GM04504 (cell line): ENCODE data around the gene KCNH1.
"Not testable (repeated sequence)": the region's sequence is repeated elsewhere in the genome, so short reads cannot be mapped to it uniquely, and the experiment has no call there.

ENCODE experiments used
- DNase-seq: peaks from one replicate; pipeline ENCODE4 v3.0.0-alpha.2; 2012; ENCODE audit warnings: low read depth

The KCNH1 gene

DNA sequence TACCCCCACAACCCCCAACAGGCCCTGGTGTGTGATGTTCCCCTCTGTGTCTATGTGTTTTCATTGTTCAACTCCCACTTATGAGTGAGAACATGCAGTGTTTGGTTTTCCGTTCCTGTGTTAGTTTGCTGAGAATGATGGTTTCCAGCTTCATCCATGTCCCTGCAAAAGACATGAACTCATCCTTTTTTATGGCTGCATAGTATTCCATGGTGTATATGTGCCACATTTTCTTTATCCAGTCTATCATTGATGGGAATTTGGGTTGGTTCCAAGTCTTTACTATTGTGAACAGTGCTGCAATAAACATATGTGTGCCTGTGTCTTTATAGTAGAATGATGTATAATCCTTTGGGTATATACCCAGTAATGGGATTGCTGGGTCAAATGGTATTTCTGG, 122.8 kb downstream of the KCNH1 start:
- DNase-seq: not testable (repeated sequence)

DNA sequence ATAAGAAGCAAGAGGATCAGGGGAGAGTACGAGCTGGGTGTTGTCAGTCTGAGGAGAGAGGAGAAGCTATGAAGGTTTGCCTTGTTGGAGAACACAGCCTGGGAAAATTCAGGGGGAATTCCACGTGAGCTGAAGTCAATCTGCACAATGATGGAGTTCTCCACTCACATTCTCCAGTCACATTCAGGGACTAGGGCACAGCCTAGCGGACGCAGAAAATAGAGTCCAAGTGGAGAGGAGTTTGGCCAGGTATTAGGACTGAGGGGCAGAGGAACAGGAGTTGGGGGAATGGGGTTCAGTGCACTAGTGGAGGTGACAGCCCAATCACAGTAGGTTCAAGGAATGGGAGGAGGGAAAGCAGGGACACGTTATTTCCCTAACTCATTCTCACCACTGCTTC, 124.0 kb downstream of the KCNH1 start:
- DNase-seq: no peak

DNA sequence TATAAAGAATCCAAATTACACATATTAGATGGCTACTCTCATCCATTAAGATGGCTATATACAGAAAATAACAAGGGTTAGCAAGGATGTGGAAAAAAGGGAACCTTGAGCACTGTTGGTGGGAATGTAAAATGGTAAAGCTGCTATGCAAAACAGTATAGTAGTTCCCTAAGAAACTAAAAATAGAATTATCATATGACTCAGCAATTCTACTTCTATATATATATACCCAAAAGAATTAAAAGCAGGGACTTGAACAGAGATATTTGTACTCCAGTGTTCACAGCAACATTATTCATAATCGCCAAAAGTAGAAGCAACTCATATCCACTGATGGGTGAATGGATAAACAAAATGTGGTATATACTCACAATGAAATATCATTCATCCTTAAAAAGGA, 126.1 kb downstream of the KCNH1 start:
- no peak for DNase-seq

DNA sequence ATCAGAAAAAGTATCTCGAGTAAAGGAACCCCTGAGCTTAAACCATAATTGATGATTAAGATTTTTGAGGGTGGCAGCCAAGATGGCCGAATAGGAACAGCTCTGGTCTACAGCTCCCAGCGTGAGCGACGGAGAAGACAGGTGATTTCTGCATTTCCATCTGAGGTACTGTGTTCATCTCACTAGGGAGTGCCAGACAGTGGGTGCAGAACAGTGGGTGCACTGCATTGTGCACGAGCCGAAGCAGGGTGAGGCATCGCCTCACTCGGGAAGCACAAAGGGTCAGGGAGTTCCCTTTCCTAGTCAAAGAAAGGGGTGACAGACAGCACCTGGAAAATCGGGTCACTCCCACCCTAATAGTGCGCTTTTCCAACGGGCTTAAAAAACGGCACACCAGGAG, 138.0 kb downstream of the KCNH1 start:
- not testable (repeated sequence) for DNase-seq

DNA sequence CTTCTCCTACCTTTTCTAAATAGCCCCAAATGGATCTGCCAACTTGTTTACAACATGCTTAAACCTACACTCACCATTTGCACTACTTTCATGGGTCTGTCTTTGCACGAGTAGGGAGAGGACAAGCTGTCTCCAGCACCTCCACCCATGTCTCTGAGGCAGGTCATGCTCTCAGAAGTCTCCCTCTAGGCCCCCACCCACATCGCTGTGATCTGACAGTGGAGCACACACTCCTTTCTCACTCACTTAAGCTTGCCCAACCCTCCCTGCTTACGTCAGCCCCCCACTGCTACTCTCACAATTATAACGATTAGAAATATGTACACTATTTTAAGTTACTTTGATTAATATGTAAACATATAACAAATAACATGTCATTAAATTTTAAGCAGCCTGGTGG, 141.1 kb downstream of the KCNH1 start:
- no peak for DNase-seq

DNA sequence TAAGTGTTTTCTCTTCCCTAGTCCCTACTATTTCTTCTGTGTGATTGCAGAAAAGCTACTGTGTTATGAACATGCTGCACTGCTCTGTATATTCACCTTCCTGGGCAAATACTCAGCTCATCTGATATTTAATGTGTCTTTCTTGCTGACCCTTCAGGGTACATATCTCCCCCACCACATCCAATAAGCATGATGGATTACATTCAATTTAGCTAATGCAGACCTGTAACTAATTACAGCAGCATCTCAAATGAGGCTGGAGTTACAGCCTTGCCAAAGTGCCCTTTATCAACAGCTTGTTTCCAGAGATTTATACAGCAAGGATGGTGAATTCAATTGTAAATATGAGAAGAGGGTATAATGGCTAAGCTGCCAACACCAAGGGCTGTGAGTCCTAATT, 144.0 kb downstream of the KCNH1 start:
- DNase-seq: no peak

DNA sequence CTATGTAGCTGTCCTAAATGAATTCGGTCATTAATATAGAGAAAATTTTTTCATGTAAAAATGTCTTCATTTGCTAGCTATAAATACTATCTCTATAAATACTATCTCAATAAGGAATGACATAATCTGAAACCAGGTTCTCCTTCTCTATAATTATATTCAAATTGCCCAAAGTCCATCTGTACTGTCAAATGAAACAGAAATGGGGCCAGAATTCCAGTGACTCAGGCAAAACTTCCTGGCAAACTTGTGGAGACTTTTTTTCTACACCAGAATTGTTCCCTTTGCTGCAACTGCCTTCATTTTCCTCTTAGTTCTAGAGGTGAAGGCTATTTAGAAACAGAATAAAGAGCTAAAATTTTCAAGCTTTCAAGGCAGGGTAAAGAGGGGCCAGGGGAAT, 152.5 kb downstream of the KCNH1 start:
- DNase-seq: no peak

DNA sequence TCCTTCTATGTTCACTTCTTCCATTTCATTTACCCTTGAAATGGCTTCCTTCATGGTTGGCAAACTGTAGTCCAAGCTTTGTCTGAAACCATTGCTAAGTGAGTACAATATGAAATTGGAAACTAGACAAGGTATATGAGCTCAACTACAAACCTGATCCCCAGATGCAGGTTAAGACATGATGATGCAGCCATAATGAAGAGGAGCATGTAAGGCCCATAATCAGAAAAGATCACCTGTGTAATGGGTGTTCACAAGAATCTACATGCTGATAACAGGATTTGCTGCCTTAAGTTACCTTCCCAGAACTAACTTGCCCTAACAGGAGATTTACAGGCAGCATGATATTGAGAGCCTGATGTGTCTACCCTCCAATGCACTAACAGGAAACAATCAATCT, 153.9 kb downstream of the KCNH1 start:
- no peak for DNase-seq

DNA sequence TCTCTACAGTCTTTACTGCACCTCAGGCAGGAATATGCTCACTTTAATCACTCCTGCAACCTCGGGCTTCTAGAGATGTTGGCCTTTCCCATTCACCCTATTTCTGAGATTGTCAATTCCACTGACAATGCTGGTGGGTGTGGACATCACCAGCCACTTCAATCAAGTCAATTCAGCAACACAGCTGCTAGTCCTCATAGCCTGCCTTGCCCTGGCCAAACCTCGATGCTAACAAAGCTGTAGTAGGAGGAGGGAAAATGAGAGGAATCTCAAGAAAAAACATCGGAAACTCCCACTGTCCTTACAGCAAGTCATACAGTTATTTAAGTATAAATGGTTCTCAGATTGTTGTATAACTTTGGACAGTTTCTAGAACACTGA, 155.0 kb downstream of the KCNH1 start:
- DNase-seq: no peak

DNA sequence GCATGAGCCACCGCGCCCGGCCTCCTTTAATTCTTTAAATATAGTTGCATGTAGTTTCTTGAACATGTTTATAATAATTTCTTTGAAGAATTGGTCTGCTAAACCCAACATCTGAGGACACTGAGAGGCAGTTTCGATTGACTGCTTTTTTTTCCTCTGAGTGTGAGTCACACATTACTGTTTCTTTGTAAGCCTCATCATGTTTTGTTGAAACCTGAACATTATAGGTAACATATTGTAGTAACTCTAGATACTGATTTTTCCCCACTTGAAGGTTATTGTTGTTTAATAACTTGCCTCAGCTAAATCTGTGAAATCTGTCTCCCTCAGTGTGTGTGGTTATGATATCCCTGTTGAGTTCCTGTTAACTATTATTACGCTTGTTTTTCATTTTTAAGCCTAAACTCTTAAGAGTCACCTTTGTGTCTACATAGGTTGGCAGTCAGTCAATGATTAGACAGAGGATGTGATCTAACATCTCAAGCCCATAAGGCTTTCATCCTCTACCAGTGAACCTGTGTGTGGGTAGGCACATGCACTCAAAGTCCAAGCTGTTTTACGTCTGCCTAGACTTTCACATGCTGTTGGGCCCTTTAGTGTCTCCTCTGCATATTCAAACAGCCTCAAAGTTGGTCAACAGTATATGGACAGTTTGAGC, 155.5 kb downstream of the KCNH1 start:
- DNase-seq: no peak

DNA sequence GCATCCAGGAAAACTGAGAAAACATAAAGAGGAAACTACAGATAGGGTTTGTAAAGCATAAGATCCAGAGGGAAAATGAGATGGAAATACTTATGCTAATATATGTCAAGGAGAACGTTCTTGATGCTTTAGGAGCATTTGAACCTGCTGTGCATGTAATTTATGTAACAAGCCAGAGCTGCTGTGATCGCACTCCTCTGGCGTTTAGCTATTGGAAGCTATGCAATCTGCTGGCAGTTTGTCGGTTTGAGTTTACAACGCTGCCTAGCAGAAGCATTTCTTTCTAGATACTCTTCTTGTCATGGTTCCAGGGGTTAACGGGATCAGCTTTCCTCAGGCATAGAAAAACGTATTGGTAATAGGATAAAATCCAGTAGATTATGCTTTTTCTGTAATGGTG, 182.7 kb downstream of the KCNH1 start:
- DNase-seq: no peak

DNA sequence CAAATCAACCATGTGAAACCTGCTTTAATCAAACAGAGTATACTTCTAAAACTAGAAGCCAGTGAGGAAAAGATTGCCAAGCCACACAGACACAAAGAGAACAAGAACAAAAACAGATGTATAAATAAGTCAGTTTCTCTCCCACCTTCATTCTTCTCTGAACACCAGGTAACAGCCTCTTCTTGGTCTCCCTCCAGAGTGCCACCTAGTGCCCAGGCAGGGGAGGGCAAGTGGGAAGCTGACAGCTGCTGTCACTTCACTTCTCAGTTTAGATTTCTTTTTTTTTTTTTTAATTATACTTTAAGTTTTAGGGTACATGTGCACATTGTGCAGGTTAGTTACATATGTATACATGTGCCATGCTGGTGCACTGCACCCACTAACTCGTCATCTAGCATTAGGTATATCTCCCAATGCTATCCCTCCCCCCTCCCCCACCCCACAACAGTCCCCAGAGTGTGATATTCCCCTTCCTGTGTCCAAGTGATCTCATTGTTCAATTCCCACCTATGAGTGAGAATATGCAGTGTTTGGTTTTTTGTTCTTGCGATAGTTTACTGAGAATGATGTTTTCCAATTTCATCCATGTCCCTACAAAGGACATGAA, 183.9 kb downstream of the KCNH1 start:
- DNase-seq: peak; percentile 6

DNA sequence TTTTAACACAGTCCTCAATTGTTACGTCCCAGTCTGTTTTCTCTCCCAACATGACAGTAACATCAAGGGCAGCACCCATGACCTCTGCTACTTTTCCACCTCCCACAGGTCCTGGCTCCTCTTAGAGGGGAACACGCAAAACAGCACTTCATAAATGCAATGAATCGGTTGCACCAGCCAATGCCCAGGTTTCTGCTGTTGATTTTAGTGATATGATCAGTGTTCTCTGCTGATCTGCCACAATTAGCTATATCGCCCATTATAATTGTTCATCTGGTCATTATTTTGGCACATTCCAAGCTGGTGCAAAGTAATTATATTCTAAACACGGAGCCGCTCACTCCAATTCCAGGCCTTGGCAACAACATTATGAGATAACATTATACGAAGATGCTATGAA, 184.5 kb downstream of the KCNH1 start:
- no peak for DNase-seq

DNA sequence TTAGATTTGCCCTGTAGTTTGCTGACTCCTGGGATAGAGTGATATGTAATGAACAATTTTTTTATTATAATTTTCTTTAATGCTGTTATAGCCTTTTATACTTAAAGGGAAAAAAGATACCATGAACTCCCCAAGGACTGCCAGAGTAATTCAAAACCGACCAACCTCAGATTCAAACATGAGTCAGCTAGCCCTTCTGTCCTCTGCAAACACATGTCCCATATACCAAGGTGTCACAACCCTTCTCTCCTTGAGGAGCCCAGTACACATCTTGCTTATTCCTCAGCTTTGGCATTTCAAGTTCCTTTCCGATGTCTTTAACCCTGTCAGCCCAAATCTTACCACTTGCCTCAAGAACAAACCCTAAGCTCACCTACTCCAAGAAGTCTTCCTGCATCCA, 184.9 kb downstream of the KCNH1 start:
- DNase-seq: no peak

DNA sequence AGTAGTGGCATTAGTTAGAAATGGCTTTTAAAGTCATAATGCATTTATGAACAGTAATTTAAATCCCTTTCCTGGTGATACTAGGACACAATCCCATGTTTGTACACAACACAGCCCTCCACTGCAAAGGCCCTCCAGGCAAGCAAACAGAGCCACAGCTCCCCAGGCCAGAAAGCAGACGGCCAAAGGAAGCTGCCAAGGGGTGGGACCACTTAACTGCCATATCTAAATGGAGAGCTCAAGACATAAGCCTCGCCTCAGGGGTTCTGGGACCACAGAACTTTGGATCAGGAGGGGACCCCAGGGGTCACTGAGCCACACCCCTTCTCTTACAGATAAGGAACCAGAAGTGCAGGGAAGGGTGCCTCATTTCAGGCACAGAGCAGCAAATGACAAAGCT, 189.7 kb downstream of the KCNH1 start:
- DNase-seq: no peak

DNA sequence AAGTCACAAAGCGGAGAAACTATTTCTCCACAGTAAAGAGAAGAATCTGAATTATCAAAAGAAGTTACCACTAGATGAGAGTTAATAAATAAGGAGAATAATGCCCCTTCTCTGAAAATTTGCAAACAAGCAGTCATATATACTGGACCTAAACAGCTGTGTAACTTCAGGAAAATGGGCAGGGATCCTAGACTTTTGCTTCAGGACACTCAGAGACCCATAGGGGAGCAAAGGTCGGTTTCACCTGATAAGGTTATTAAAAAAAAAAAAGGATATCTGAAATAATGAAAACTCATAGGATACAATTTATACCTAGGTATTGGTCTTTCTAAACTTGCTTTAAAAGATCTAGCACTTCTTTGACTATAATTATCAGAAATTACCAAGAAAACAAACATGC, 191.4 kb downstream of the KCNH1 start:
- no peak for DNase-seq

DNA sequence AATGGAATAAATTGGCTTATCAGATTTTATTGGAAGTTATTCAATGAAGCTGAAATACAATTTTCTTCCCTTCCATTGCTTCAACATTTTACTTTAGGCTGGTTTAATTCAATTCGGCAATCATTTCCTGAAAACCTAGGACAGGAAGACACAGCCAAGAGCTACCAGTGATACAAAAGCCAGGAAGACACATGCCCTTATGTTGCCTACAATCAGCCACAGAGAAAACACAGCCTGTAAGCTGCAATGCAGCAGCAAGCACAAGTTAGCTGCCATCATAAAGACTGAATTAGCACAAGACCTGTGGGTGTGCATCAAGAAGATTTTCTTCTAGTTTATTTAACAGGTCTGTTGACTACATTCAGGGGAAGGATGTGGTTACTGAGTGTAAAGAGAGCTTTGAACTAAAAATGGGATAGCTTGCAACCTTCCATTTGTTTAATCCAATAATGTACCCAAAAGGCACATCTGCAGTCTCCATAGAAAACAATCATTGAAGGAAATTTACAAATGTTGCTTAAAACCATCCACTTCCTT, 193.8 kb downstream of the KCNH1 start:
- DNase-seq: no peak

DNA sequence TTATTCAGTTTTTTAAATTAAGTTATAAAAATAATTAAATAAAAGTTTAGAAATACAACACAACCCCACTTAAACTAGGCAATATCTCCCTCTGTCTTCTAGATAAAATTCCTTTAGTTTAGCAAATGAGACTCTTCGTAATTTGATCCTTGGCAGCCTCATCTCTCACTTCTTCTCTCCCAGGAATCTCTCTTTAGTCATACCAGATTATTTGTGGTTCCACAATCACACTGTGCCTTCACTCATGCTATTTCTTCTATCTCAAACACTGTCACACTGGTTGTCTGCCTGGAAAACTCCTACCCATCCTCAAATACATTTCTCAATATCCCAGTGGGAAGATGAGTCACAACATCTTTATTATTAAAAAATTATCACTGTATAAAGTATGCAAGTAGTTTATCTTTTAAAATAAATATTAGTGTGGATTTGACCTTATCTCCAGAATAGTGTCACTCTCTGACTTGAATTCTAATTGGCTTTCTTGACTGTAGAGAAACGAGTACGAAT, 195.5 kb downstream of the KCNH1 start:
- no peak for DNase-seq

DNA sequence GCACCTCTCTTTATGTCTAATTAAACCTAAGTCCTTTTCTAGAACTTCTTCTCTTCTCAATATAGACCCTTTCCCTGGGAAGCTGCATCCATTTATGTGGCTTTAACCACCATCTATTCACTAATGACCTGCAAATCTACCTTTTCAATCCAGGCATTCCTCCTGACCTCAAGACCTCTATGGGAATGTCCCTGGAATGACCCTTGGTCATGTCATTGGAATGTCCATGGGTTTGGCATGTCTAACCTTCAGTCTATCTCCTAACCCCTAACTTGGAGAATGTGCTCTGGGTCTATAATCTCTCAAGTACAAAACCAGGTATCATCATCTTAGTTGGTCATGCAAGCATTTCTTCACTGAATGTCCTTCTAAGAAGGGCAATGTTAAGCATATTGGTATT, 196.1 kb downstream of the KCNH1 start:
- DNase-seq: no peak

DNA sequence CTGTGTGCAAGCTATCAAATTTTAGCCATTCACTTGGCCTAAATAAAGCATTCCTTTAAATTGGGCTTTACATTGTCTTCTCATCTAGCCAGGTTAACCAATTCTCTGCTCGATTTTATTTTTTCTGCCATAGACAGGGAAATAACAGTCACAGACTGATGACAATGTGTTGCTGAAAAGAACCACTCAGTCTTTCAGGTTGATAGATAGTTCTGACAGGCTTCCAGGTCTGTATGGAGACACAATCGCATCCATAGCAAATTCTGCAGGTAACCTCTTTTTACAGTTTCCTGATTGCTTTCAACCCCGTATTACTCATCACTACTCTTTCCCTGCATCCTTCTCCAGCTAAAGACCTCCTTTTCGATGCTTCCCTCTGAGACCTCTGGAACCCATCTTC, 198.0 kb downstream of the KCNH1 start:
- no peak for DNase-seq

DNA sequence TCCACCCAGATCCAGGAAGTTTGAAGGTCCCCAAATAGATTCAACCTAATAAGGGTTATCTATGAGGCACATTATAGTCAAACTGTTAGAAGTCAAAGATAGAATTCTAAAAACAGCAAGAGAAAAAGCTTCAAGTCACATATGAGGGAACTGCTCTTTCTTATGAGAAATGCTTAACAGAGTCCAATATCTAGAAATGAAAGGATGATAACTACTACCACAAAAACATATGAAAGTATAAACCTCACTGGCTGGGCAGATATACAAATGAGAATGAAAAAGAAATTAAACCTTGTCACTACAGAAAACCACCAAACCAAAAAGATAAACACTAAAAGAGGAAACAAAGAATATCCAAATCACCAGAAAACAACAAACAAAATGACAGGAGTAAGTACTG, 201.8 kb downstream of the KCNH1 start:
- no peak for DNase-seq

DNA sequence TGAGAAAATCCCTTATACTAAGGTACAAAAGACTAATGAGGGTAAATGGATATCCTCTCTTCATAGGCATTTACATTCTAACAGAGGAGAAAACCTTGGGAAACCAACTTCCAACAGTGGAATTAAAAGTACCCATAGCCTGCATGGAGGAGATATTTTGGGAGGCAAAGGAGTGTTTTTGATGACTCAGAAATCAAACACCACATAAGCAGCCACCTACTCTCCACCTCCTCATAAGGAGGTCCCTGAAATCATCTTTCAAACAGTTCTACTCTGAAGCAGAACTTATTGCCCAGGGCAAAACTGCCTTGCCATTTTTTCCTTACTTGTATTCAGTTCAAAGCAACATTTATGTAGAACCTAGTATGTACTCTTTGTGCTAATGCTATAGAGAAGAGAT, 211.3 kb downstream of the KCNH1 start:
- no peak for DNase-seq

DNA sequence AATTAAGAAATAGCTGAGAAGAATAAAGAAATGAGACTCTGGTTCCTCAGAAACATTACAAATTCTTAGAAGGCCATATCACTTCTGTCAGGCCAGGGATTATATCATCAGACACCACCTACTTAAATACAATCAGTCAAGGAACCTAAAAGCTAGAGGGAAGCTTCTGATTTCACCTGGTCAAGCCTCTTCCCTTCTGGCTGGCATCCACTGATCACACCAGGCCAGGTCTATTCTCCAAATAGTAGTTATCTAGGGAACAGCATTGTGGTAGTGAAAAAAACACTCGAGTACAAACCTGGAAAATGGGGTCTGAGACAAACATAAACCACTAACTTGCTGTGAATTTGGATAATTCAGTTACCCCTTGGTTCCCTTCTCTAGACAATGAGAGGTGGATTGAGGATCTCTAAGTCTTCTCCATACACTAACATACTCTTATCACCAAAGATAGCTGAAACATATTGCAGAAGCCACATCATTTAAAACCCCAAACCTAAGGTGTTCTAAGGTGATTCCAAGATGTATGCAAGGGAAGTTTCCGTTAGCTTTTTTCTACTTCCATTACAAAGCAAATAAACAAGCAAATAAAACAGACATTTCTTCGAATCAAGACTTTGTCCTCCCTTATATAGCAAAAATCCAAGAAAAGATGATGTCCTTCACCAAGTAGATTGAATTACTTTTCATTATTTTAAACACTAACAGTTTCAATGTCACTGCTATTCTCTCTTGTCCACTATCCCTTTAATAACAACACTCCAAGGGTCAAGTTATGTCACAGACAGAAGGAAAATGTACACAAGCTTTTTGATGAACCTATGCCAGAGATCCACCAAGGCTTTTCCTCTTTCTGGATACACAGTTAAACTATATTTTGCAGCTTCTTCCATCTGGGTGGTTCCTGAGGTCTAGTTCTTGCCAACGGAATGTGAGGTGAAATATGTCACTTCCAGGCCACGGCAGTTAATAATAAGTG, 212.9 kb downstream of the KCNH1 start:
- DNase-seq: no peak
